Tibial nerve (tissue), 4 donors: ENCODE results near the gene GPR42.

ENCODE experiments used
- EP300 ChIP-seq, 2 donors: sonication (generic); formaldehyde crosslinking; IDR thresholded peaks; one replicate each; pipeline ENCODE4 v1.6.1; 2017; ENCODE audit warnings: antibody characterized with exemption in 2 of 2, mild to moderate bottlenecking in 1 of 2
- POLR2A ChIP-seq, 2 donors: fragments of 450-650 bp; IDR thresholded peaks; one replicate each; pipeline ENCODE4 v1.6.1; 2017; ENCODE audit warnings: antibody characterized with exemption in 2 of 2, mild to moderate bottlenecking in 2 of 2, moderate library complexity in 2 of 2
- TF ChIP-seq, protein P1 (sequence below), 5 experiments: fragments of 200-600 bp in 3 of 5; fragments of 450-650 bp in 2 of 5; sonication (generic) in 3 of 5; IDR thresholded peaks; one replicate each; pipeline ENCODE4 v1.5.1; 2016 to 2019; ENCODE audit warnings: antibody characterized with exemption in 5 of 5, mild to moderate bottlenecking in 3 of 5, moderate library complexity in 2 of 5

DNA sequence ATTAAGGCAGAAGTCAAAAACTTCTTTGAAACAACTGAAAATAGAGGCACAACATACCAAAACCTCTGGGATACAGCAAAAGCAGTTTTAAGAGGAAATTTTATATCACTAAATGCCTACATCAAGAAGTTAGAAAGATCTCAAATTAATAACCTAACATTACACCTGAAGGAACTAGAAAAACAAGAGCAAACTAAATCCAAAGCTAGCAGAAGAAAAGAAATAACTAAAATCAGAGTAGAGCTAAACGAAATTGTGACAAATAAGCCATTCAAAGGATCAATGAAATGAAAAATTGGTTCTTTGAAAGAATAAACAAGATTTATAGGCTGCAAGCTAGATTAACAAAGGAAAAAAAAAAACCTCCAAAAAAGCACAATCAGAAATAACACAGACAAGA is 2.5 kb upstream of the GPR42 start:
- TF ChIP-seq POLR2A (IDR thresholded peaks at IDR 0.05) (no peak), EP300 (IDR thresholded peaks at IDR 0.05) (no peak)
- TF ChIP-seq, protein P1, sequence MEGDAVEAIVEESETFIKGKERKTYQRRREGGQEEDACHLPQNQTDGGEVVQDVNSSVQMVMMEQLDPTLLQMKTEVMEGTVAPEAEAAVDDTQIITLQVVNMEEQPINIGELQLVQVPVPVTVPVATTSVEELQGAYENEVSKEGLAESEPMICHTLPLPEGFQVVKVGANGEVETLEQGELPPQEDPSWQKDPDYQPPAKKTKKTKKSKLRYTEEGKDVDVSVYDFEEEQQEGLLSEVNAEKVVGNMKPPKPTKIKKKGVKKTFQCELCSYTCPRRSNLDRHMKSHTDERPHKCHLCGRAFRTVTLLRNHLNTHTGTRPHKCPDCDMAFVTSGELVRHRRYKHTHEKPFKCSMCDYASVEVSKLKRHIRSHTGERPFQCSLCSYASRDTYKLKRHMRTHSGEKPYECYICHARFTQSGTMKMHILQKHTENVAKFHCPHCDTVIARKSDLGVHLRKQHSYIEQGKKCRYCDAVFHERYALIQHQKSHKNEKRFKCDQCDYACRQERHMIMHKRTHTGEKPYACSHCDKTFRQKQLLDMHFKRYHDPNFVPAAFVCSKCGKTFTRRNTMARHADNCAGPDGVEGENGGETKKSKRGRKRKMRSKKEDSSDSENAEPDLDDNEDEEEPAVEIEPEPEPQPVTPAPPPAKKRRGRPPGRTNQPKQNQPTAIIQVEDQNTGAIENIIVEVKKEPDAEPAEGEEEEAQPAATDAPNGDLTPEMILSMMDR (IDR thresholded peaks at IDR 0.05): no peak
